ENCODE measurements around the gene DSCAM.
"Not testable (repeated sequence)": the region's sequence is repeated elsewhere in the genome, so short reads cannot be mapped to it uniquely, and the experiment has no call there.

The DSCAM gene

GRCh38 chr21:40331172-40331571, 515.8 kb downstream of the DSCAM start:
- TF ChIP-seq CTCF (conservative IDR thresholded peaks at IDR 0.05; ENCODE audit: low read length) = no peak
- no peak overlapping the region for H3K4me3 ChIP-seq (ENCODE audit: low read length)
- DNase-seq (ENCODE audit: low read depth) = no peak

DNA sequence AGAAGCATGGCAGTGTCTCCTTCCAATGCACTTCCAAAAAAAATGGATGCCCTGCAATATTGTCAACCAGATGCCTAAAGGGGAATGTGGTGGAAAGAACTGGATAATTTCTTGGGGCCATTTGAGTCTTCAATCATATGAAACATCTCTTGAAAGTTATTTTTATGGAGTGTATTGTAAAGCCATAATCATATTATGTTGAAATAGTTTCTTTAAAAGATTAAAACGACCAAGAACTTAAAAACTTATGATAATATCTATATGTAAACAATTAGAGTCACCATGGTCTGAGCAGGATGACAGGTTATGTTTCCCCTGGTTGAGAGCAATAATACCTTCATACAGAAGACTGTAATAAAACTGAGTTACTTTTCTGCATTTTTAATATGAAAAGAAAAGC, 522.6 kb downstream of the DSCAM start:
- H3K4me3 ChIP-seq (ENCODE audit: low read length) = no peak overlapping the region
- no peak for DNase-seq (ENCODE audit: low read depth)
- TF ChIP-seq CTCF (conservative IDR thresholded peaks at IDR 0.05; ENCODE audit: low read length) = no peak

- not testable (repeated sequence) for DNase-seq (ENCODE audit: low read depth); H3K4me3 ChIP-seq (ENCODE audit: low read length)
These were observed 526.2 kb downstream of the DSCAM start for GRCh38 chr21:40320718-40321117.

GRCh38 chr21:40318371-40318770, 528.6 kb downstream of the DSCAM start:
- DNase-seq (ENCODE audit: low read depth) = no peak
- no peak for TF ChIP-seq CTCF (conservative IDR thresholded peaks at IDR 0.05; ENCODE audit: low read length)
- H3K4me3 ChIP-seq (ENCODE audit: low read length) = no peak overlapping the region

GRCh38 chr21:40316104-40316503, 530.9 kb downstream of the DSCAM start:
- DNase-seq (ENCODE audit: low read depth) = no peak
- H3K4me3 ChIP-seq (ENCODE audit: low read length) = no peak overlapping the region
- TF ChIP-seq CTCF (conservative IDR thresholded peaks at IDR 0.05; ENCODE audit: low read length) = no peak

GRCh38 chr21:40315626-40316025, 531.3 kb downstream of the DSCAM start:
- DNase-seq (ENCODE audit: low read depth) = no peak
- TF ChIP-seq CTCF (conservative IDR thresholded peaks at IDR 0.05; ENCODE audit: low read length) = no peak
- H3K4me3 ChIP-seq (ENCODE audit: low read length) = no peak overlapping the region

- H3K4me3 ChIP-seq (ENCODE audit: low read length) = no peak overlapping the region
- DNase-seq (ENCODE audit: low read depth) = no peak
- TF ChIP-seq CTCF (conservative IDR thresholded peaks at IDR 0.05; ENCODE audit: low read length) = no peak
These were observed 533.7 kb downstream of the DSCAM start for GRCh38 chr21:40313260-40313659.

DNA sequence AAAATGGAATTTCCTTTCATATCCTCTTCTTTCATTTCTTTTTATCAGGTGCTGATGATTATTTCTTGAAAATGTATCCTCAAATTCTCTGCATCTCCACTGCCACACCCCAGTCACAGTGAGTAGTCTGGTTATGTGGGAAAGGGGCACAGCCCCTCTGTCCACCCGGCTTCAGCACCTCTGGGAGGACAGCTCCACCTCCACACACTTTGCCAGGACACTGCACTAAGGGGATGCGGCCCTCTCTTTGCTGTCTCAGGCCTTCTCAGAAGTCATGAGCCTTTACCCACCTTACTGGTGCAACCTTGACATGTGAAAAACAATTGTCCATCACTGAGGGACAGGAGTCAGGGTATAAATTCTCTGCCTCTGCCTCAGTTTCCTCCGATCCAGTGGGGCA, 546.7 kb downstream of the DSCAM start:
- TF ChIP-seq CTCF (conservative IDR thresholded peaks at IDR 0.05; ENCODE audit: low read length) = no peak

More for the DNA sequence above, 546.7 kb downstream of the DSCAM start:
- no peak for DNase-seq (ENCODE audit: low read depth)
- H3K4me3 ChIP-seq (ENCODE audit: low read length) = no peak overlapping the region

All from AG10803 (cell line).